Upper lobe of right lung (tissue), 1 donor: ENCODE data around the gene SEMA4G. TPM values are rescaled to one million over a fixed set of nuclear protein-coding genes. Genes with fewer than 3 reads are reported as not detected.

Experiments
- ATAC-seq: fragments of 200-7000 bp; cut with Tn5 transposase; one replicate; pipeline ENCODE4 v1.9.1; 2020; ENCODE audit warnings: mild to moderate bottlenecking, moderate library complexity
- DNase-seq: peaks from one replicate; pipeline ENCODE4 v3.0.0-alpha.2; 2020
- H3K27ac ChIP-seq: fragments of 200-600 bp; one replicate; pipeline ENCODE4 v1.8.0; 2022
- H3K27me3 ChIP-seq: fragments of 200-600 bp; one replicate; pipeline ENCODE4 v1.8.0; 2022; ENCODE audit warnings: mild to moderate bottlenecking
- H3K36me3 ChIP-seq: fragments of 200-600 bp; one replicate; pipeline ENCODE4 v1.8.0; 2022
- H3K4me1 ChIP-seq: fragments of 200-600 bp; one replicate; pipeline ENCODE4 v1.8.0; 2022
- H3K4me3 ChIP-seq: fragments of 200-600 bp; one replicate; pipeline ENCODE4 v1.8.0; 2022; ENCODE audit warnings: mild to moderate bottlenecking
- H3K9me3 ChIP-seq: fragments of 200-600 bp; one replicate; pipeline ENCODE4 v1.8.0; 2022
- intact Hi-C: fragments of 100-400 bp; cut with DNase I; formaldehyde crosslinking; loops from one replicate; pipeline ENCODE4 v1.11.0; 2022
- total RNA-seq: library from RNA; stranded (reverse); fragmentation: NEBNext Ultra II Directional; extraction: Animal tissue kit (Norgen Biotek cat#: 25700); gene quantifications from one replicate; pipeline ENCODE4 v1.2.1, GENCODE V29; 2021
- TF ChIP-seq, protein P1 (sequence below): fragments of 200-600 bp; IDR thresholded peaks from one replicate; pipeline ENCODE4 v1.8.0; 2022; ENCODE audit warnings: antibody characterized with exemption
- donor health status: DM: no; HTN: yes; CAD: no; lungs with severe emphysema.

The SEMA4G gene
- total RNA-seq, 1 donor from 2014 or later = 6.7 TPM

DNA sequence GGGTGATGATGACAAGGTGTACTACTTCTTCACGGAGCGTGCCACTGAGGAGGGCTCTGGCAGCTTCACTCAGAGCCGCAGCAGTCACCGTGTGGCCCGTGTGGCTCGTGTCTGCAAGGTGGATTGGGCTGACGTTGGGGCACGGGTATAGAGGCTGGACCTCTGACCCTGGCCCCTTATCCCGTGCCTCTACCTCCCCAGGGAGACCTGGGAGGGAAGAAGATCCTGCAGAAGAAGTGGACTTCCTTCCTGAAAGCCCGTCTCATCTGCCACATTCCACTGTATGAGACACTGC is 9.5 kb downstream of the SEMA4G start:
- intact Hi-C loops = no loop called here
- no peak overlapping the region for H3K4me3 ChIP-seq
- H3K4me1 ChIP-seq = no peaks in the 10 kb centered on the region
- H3K36me3 ChIP-seq = peaks cover 34% of the 10 kb centered on the region
- H3K9me3 ChIP-seq = no peaks in the 10 kb centered on the region
- DNase-seq (no peak), ATAC-seq (no peak)
- H3K27me3 ChIP-seq = no peaks in the 10 kb centered on the region
- TF ChIP-seq, protein P1, sequence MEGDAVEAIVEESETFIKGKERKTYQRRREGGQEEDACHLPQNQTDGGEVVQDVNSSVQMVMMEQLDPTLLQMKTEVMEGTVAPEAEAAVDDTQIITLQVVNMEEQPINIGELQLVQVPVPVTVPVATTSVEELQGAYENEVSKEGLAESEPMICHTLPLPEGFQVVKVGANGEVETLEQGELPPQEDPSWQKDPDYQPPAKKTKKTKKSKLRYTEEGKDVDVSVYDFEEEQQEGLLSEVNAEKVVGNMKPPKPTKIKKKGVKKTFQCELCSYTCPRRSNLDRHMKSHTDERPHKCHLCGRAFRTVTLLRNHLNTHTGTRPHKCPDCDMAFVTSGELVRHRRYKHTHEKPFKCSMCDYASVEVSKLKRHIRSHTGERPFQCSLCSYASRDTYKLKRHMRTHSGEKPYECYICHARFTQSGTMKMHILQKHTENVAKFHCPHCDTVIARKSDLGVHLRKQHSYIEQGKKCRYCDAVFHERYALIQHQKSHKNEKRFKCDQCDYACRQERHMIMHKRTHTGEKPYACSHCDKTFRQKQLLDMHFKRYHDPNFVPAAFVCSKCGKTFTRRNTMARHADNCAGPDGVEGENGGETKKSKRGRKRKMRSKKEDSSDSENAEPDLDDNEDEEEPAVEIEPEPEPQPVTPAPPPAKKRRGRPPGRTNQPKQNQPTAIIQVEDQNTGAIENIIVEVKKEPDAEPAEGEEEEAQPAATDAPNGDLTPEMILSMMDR = no peak
- no peak overlapping the region for H3K27ac ChIP-seq

DNA sequence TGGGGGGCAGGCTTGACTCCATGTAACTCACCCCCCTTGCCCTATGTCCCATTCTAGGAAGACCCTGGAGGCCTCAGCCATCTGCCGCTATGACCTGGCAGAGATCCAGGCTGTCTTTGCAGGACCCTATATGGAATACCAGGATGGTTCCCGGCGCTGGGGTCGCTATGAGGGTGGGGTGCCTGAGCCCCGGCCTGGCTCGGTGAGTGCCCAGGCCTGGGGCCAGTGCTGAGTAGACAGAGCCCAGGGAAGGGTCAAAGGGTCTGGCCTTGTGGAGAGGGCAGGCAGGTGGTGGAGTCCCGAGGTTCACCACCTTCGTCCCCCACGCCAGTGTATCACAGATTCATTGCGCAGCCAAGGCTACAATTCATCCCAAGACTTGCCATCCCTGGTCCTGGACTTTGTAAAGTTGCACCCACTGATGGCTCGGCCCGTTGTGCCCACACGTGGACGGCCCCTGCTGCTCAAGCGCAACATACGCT is 10.5 kb downstream of the SEMA4G start:
- Histone ChIP-seq H3K4me1 (no peaks in the 10 kb centered on the region), H3K27ac (no peak overlapping the region), H3K36me3 (peaks cover 34% of the 10 kb centered on the region), H3K4me3 (no peak overlapping the region), H3K9me3 (no peaks in the 10 kb centered on the region), H3K27me3 (no peaks in the 10 kb centered on the region)
- intact Hi-C loops = no loop called here
- TF ChIP-seq, protein P1 = no peak
- no peak for ATAC-seq
- no peak for DNase-seq

DNA sequence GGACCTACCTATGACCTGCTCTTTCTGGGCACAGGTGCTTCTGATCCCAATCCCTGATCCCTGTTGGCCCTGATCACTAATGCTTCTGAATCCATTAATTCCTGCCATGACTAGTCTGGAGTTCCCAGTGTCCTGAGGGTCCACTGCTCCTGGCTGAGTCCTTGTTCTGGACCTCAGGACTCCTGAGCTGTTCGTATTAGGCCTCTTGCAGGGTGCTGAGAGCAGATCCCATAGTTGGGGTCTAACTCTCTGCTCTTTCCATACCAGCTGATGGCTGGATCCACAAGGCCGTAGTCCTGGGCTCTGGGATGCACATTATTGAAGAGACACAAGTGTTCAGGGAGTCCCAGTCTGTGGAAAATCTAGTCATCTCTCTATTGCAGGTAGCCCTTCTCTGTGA is 11.0 kb downstream of the SEMA4G start:
- ATAC-seq = no peak
- peaks cover 34% of the 10 kb centered on the region for H3K36me3 ChIP-seq
- DNase-seq = no peak
- TF ChIP-seq, protein P1 = no peak
- H3K9me3 ChIP-seq = no peaks in the 10 kb centered on the region
- no peak overlapping the region for H3K4me3 ChIP-seq
- no peaks in the 10 kb centered on the region for H3K27me3 ChIP-seq
- H3K4me1 ChIP-seq = no peaks in the 10 kb centered on the region
- intact Hi-C loops = no loop called here
- no peak overlapping the region for H3K27ac ChIP-seq

DNA sequence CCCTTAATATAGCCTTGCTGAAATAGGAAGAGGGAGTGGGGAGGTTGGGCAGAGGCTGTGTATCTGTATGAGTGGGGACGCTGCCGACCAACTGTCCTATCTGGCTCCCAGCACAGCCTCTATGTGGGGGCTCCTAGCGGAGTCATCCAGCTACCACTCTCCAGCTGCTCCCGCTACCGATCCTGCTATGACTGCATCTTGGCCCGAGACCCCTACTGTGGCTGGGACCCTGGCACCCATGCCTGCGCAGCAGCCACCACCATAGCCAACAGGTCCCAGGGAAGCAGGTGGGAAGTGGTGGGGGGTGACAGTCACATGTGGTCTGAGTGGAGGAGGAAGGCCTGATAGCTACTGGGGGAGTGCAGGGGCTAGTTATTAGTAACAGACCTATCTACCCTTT is 11.4 kb downstream of the SEMA4G start:
- Histone ChIP-seq H3K4me3 (no peak overlapping the region), H3K4me1 (no peaks in the 10 kb centered on the region), H3K36me3 (peaks cover 38% of the 10 kb centered on the region), H3K27me3 (no peaks in the 10 kb centered on the region), H3K9me3 (no peaks in the 10 kb centered on the region), H3K27ac (no peak overlapping the region)
- DNase-seq (no peak), ATAC-seq (no peak)
- intact Hi-C loops = no loop called here
- TF ChIP-seq, protein P1 = no peak

DNA sequence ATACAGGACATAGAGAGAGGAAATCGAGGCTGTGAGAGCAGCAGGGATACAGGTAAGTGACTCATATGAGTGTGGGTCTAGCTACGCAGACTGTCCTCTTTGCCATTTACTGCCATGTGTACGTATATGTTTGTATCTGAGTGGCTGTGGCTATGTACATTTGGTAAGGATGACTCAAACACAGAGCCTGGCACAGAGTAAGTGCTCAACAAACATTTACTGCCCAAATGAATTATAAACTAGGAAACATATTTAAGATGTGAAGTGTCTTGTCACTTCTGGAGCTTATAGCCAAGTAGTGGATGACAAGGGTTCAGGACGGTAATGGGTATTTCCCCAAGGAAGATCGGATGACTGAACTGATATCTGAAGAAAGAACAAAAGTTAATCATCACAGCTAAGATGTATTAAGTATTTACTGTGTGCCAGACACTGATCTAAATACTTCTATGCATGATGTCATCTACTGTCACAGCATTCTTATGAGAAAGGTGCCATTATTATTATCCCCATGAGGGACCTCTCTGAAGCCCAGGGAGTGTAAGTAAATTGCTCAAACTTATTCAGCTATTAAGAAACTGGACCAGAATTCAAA is 12.0 kb downstream of the SEMA4G start:
- no peak overlapping the region for H3K27ac ChIP-seq
- peaks cover 4% of the 10 kb centered on the region for H3K4me1 ChIP-seq
- no peak overlapping the region for H3K4me3 ChIP-seq
- ATAC-seq = no peak
- H3K27me3 ChIP-seq = no peaks in the 10 kb centered on the region
- TF ChIP-seq, protein P1 = no peak
- intact Hi-C loops = no loop called here
- H3K36me3 ChIP-seq = peaks cover 44% of the 10 kb centered on the region
- no peaks in the 10 kb centered on the region for H3K9me3 ChIP-seq
- DNase-seq = no peak
